Suppressor macrophage treated with lipopolysaccharide for 4 hours (primary cell): Measurements from ENCODE around the gene CASP8.

Source experiments
- DNase-seq: peaks from one replicate; pipeline ENCODE4 v3.0.0-alpha.2; 2020

Gene CASP8

GRCh38 chr2:201242571-201243277, 17.6 kb upstream of the CASP8 start:
- DNase-seq, result peak; percentile 37

GRCh38 chr2:201244829-201245228, 15.5 kb upstream of the CASP8 start:
- no peak for DNase-seq

GRCh38 chr2:201246280-201246679, 14.1 kb upstream of the CASP8 start:
- DNase-seq, result peak; percentile 46

- DNase-seq, result no peak
Observed at GRCh38 chr2:201248288-201248844, 12.0 kb upstream of the CASP8 start.

GRCh38 chr2:201249889-201250288, 10.4 kb upstream of the CASP8 start:
- DNase-seq, result no peak

GRCh38 chr2:201250741-201251140, 9.6 kb upstream of the CASP8 start:
- no peak for DNase-seq

- peak; percentile 38 for DNase-seq
Observed at GRCh38 chr2:201254081-201254730, 6.1 kb upstream of the CASP8 start.

- no peak for DNase-seq
Observed at GRCh38 chr2:201255408-201256033, 4.8 kb upstream of the CASP8 start.

- no peak for DNase-seq
Observed at GRCh38 chr2:201256082-201256481, 4.3 kb upstream of the CASP8 start.

- DNase-seq, result no peak
Observed at GRCh38 chr2:201257381-201257955, 2.9 kb upstream of the CASP8 start.

GRCh38 chr2:201257956-201258665, 2.2 kb upstream of the CASP8 start:
- DNase-seq, result peak; percentile 80

GRCh38 chr2:201258666-201259615, 1.4 kb upstream of the CASP8 start:
- no peak for DNase-seq

- no peak for DNase-seq
Observed at GRCh38 chr2:201261471-201261870, 1.1 kb downstream of the CASP8 start.

- peak; percentile 37 for DNase-seq
Observed at GRCh38 chr2:201261906-201262305, 1.6 kb downstream of the CASP8 start.

- DNase-seq, result peak; percentile 12
Observed at GRCh38 chr2:201262718-201263117, 2.4 kb downstream of the CASP8 start.

GRCh38 chr2:201263779-201264178, 3.4 kb downstream of the CASP8 start:
- DNase-seq, result peak; percentile 36

- peak; percentile 11 for DNase-seq
Observed at GRCh38 chr2:201264472-201265173, 4.3 kb downstream of the CASP8 start.

GRCh38 chr2:201266629-201267028, 6.3 kb downstream of the CASP8 start:
- no peak for DNase-seq

- no peak for DNase-seq
Observed at GRCh38 chr2:201267278-201268030, 7.1 kb downstream of the CASP8 start.

GRCh38 chr2:201269764-201270163, 9.4 kb downstream of the CASP8 start:
- DNase-seq, result no peak
